IMR-90 (cell line): ENCODE measurements around the gene SEPTIN8. TPM values are rescaled to one million over a fixed set of nuclear protein-coding genes. Genes with fewer than 3 reads are reported as not detected.

ENCODE experiments used
- ATAC-seq: fragments of 200-7000 bp; cut with Tn5 transposase; 2 replicates; pipeline ENCODE4 v1.9.1; 2020; ENCODE audit warnings: low read depth, mild to moderate bottlenecking, moderate library complexity
- BruUV-seq: library from RNA; stranded (reverse); fragments of 400-500 nt; replicated peaks from 2 replicates; lab custom pipeline; 2021; lab: Mats Ljungman, UMichigan
- CTCF ChIA-PET: fragments of 300-600 bp; formaldehyde crosslinking; extraction: SDS; loops from one replicate; lab custom pipeline; 2021; ENCODE audit warnings: antibody characterized with exemption; lab: Yijun Ruan, JAX
- POLR2A ChIA-PET: fragments of 300-600 bp; sonication (Branson Sonifier 250); formaldehyde crosslinking; loops from one replicate; lab custom pipeline; 2022; ENCODE audit warnings: antibody characterized with exemption; ENCODE audit not compliant: unreplicated experiment; lab: Charles Lee
- DNase-seq: peaks from one replicate; pipeline ENCODE4 v3.0.0; 2013
- H2AFZ ChIP-seq: replicated peaks from 2 replicates; pipeline ENCODE3; 2013; ENCODE audit warnings: low read length, mild to moderate bottlenecking; ENCODE audit not compliant: poor library complexity
- H2AK5ac ChIP-seq: 2 replicates; pipeline ENCODE4 v1.6.1; 2013; ENCODE audit warnings: low read depth, low read length, inconsistent platforms
- H2AK9ac ChIP-seq: replicated peaks from 2 replicates; pipeline ENCODE3; 2013; ENCODE audit warnings: mild to moderate bottlenecking, low read depth, low read length, moderate library complexity; ENCODE audit not compliant: poor library complexity
- H2BK120ac ChIP-seq: 2 replicates; pipeline ENCODE4 v1.6.1; 2013; ENCODE audit warnings: low read depth, low read length, inconsistent platforms
- H2BK15ac ChIP-seq: 3 replicates; pipeline ENCODE4 v1.6.1; 2013; ENCODE audit warnings: low read depth, low read length, inconsistent platforms
- H2BK20ac ChIP-seq: 2 replicates; pipeline ENCODE4 v1.6.1; 2013; ENCODE audit warnings: low read depth, mild to moderate bottlenecking, inconsistent platforms, low read length, moderate library complexity
- H2BK5ac ChIP-seq: 2 replicates; pipeline ENCODE4 v1.6.1; 2013; ENCODE audit warnings: mild to moderate bottlenecking, low read depth, low read length, inconsistent platforms; ENCODE audit not compliant: poor library complexity, severe bottlenecking
- H3K14ac ChIP-seq: replicated peaks from 2 replicates; pipeline ENCODE4 v1.6.1; 2013; ENCODE audit warnings: low read depth, low read length, inconsistent platforms
- H3K18ac ChIP-seq: 2 replicates; pipeline ENCODE4 v1.6.1; 2013; ENCODE audit warnings: low read depth, low read length, control low read depth
- H3K23ac ChIP-seq: 2 replicates; pipeline ENCODE4 v1.6.1; 2013; ENCODE audit warnings: low read depth, low read length, inconsistent platforms
- H3K27ac ChIP-seq: 2 replicates; pipeline ENCODE4 v1.5.1; 2013; ENCODE audit warnings: mild to moderate bottlenecking, control low read depth, low read length; ENCODE audit not compliant: insufficient read depth
- H3K27me3 ChIP-seq: 2 replicates; pipeline ENCODE4 v1.6.1; 2013; ENCODE audit warnings: low read length; ENCODE audit not compliant: control insufficient read depth, insufficient read depth
- H3K36me3 ChIP-seq: 2 replicates; pipeline ENCODE4 v1.6.1; 2013; ENCODE audit warnings: low read length, mixed read lengths; ENCODE audit not compliant: control insufficient read depth, insufficient read depth
- H3K4ac ChIP-seq: 2 replicates; pipeline ENCODE4 v1.6.1; 2013; ENCODE audit warnings: low read depth, low read length, inconsistent platforms
- H3K4me1 ChIP-seq: 2 replicates; pipeline ENCODE4 v1.6.1; 2013; ENCODE audit warnings: low read length, mixed read lengths; ENCODE audit not compliant: control insufficient read depth, insufficient read depth
- H3K4me2 ChIP-seq: 2 replicates; pipeline ENCODE4 v1.6.1; 2013; ENCODE audit warnings: low read depth, mild to moderate bottlenecking, control low read depth, low read length, moderate library complexity
- H3K4me3 ChIP-seq: 2 replicates; pipeline ENCODE4 v1.5.1; 2013; ENCODE audit warnings: low read depth, mild to moderate bottlenecking, control low read depth, low read length, moderate library complexity; ENCODE audit not compliant: insufficient read depth
- H3K56ac ChIP-seq: 2 replicates; pipeline ENCODE4 v1.6.1; 2013; ENCODE audit warnings: low read length, inconsistent platforms; ENCODE audit not compliant: insufficient read depth; ENCODE audit errors: extremely low read depth
- H3K79me1 ChIP-seq, 2 experiments: 2 replicates each; pipeline ENCODE4 v1.6.1; 2013; ENCODE audit warnings: low read length in 2 of 2, inconsistent platforms in 1 of 2, low read depth in 1 of 2
- H3K9ac ChIP-seq: 2 replicates; pipeline ENCODE4 v1.6.1; 2013; ENCODE audit warnings: low read depth, low read length, control low read depth
- H3K9me1 ChIP-seq: 2 replicates; pipeline ENCODE4 v1.6.1; 2013; ENCODE audit warnings: low read length, inconsistent platforms; ENCODE audit not compliant: insufficient read depth
- H3K9me3 ChIP-seq: 2 replicates; pipeline ENCODE4 v1.6.1; 2013; ENCODE audit warnings: low read length; ENCODE audit not compliant: control insufficient read depth, insufficient read depth
- H4K20me1 ChIP-seq: 2 replicates; pipeline ENCODE4 v1.6.1; 2013; ENCODE audit warnings: low read length, inconsistent platforms; ENCODE audit not compliant: insufficient read depth
- H4K5ac ChIP-seq: 2 replicates; pipeline ENCODE4 v1.6.1; 2013; ENCODE audit warnings: mild to moderate bottlenecking, low read depth, low read length, control low read depth
- H4K8ac ChIP-seq, 2 experiments: 2 replicates each; pipeline ENCODE4 v1.6.1; 2013; ENCODE audit warnings: low read depth in 2 of 2, low read length in 2 of 2, control low read depth in 1 of 2, inconsistent platforms in 1 of 2
- H4K91ac ChIP-seq: 2 replicates; pipeline ENCODE4 v1.6.1; 2013; ENCODE audit warnings: low read depth, low read length, inconsistent platforms; ENCODE audit not compliant: insufficient read depth
- BHLHE40 ChIP-seq: fragments of 150-350 bp; IDR thresholded peaks from 2 replicates; pipeline ENCODE4 v1.6.1; 2016; ENCODE audit warnings: mild to moderate bottlenecking, low read depth, low read length
- CEBPB ChIP-seq: IDR thresholded peaks from 2 replicates; pipeline ENCODE4 v1.6.1; 2012; ENCODE audit warnings: low read depth, low read length, improper control_type of control experiment
- CHD1 ChIP-seq: IDR thresholded peaks from 2 replicates; pipeline ENCODE4 v1.6.1; 2012; ENCODE audit warnings: low read depth, low read length, improper control_type of control experiment
- CTCF ChIP-seq: conservative IDR thresholded peaks from 2 replicates; pipeline ENCODE4 v1.5.1; 2012; ENCODE audit warnings: mild to moderate bottlenecking, low read depth, low read length, improper control_type of control experiment
- FOS ChIP-seq: fragments of 150-350 bp; IDR thresholded peaks from 2 replicates; pipeline ENCODE4 v1.6.1; 2016; ENCODE audit warnings: low read depth, low read length
- MXI1 ChIP-seq: IDR thresholded peaks from 2 replicates; pipeline ENCODE4 v1.6.1; 2012; ENCODE audit warnings: low read depth, mild to moderate bottlenecking, low read length, moderate library complexity, borderline replicate concordance
- NFE2L2 ChIP-seq: fragments of 150-350 bp; IDR thresholded peaks from 2 replicates; pipeline ENCODE4 v1.6.1; 2016; ENCODE audit warnings: low read depth, mild to moderate bottlenecking, low read length
- POLR2A ChIP-seq: IDR thresholded peaks from 2 replicates; pipeline ENCODE4 v1.6.1; 2012; ENCODE audit warnings: mild to moderate bottlenecking, low read depth, low read length
- RCOR1 ChIP-seq: IDR thresholded peaks from 2 replicates; pipeline ENCODE4 v1.6.1; 2012; ENCODE audit warnings: mild to moderate bottlenecking, low read length, improper control_type of control experiment; ENCODE audit not compliant: insufficient replicate concordance
- SMC3 ChIP-seq: fragments of 150-350 bp; IDR thresholded peaks from 2 replicates; pipeline ENCODE4 v1.6.1; 2016; ENCODE audit warnings: low read depth, mild to moderate bottlenecking, antibody characterized with exemption, low read length, moderate library complexity
- USF2 ChIP-seq: fragments of 150-350 bp; IDR thresholded peaks from 2 replicates; pipeline ENCODE4 v1.6.1; 2017; ENCODE audit warnings: mild to moderate bottlenecking, antibody characterized with exemption, low read length, low read depth
- WGBS, 2 experiments: methylation state at CpG; one replicate each; pipeline versions ENCODE4 v1.1.5 to v1.1.7; 2013; ENCODE audit warnings: missing lambda C conversion rate in 2 of 2; ENCODE audit not compliant: insufficient read length in 1 of 2; ENCODE audit errors: extremely low coverage in 2 of 2; 5-methylcytosine and 5-hydroxymethylcytosine counted together
- dilution Hi-C: fragments of 300-500 bp; cut with HindIII; formaldehyde crosslinking; loops from one replicate; pipeline ENCODE4 v1.14.3; 2018; ENCODE audit warnings: low sequenced_read_pairs; ENCODE audit not compliant: unreplicated experiment
- in situ Hi-C: fragments of 300-500 bp; cut with MboI; formaldehyde crosslinking; loops from 3 replicates; pipeline ENCODE4 v1.14.3; 2019; ENCODE audit warnings: low sequenced_read_pairs, inconsistent platforms, mixed read lengths
- intact Hi-C: fragments of 100-400 bp; cut with micrococcal nuclease; formaldehyde crosslinking; loops from 2 replicates; pipeline ENCODE4 v1.10.0; 2022
- polyA plus RNA-seq, 3 experiments: library from polyadenylated mRNA; depleted of rRNA; stranded (reverse); fragments of >200 nt; gene quantifications; 2 replicates each; pipeline ENCODE4 v1.2.3, GENCODE V29; 2012; ENCODE audit warnings: low replicate concordance in 1 of 3
- total RNA-seq: library from RNA; depleted of rRNA; stranded (reverse); fragments of >200 nt; gene quantifications from 2 replicates; pipeline ENCODE4 v1.2.3, GENCODE V29; 2012

The SEPTIN8 gene
- total and polyA plus RNA-seq, 2 of the 4 experiments (the other 2 are of a cell fraction), result 56.2 to 67.2 TPM

GRCh38 chr5:132817011-132817410 lies 40.0 kb upstream of the SEPTIN8 start:
- peak overlapping the region; percentile 47; the same call in 1 of the 2 replicates for H2BK120ac ChIP-seq
- peaks cover 19% of the 10 kb centered on the region for H3K27me3 ChIP-seq
- H3K4ac ChIP-seq, result no peak overlapping the region
- ATAC-seq (no peak), DNase-seq (no peak)
- peak overlapping the region; percentile 62 to 84; a peak in 3 of 4 replicates for H4K8ac ChIP-seq
- H4K91ac ChIP-seq, result no peak overlapping the region; the same call in 1 of the 2 replicates
- ChIA-PET CTCF (interaction anchor here (0.6 to 1.3 kb wide), 4 partner anchors 10 to 63 kb away, joined by 3 to 4 read pairs (median 4); no protein-coding TSS in a partner anchor), POLR2A (no interaction called here)
- H2BK20ac ChIP-seq, result peak overlapping the region; percentile 15; the same call in 1 of the 2 replicates
- in situ Hi-C loops (no loop called here), dilution Hi-C loops (no loop called here), intact Hi-C loops (no loop called here)
- H3K36me3 ChIP-seq, result no peaks in the 10 kb centered on the region
- peak overlapping the region; percentile 83; the same call in 1 of the 2 replicates for H4K5ac ChIP-seq
- H3K79me1 ChIP-seq, result no peaks in the 10 kb centered on the region
- H2BK15ac ChIP-seq, result no peak overlapping the region
- no peak overlapping the region for H3K4me2 ChIP-seq
- H3K9ac ChIP-seq, result no peak overlapping the region
- peaks cover 13% of the 10 kb centered on the region for H3K4me1 ChIP-seq
- peak overlapping the region; percentile 93 for H3K18ac ChIP-seq
- H2AFZ ChIP-seq, result no peak overlapping the region
- H2AK9ac ChIP-seq, result no peak overlapping the region
- H3K56ac ChIP-seq, result no peak overlapping the region
- H3K9me3 ChIP-seq, result no peaks in the 10 kb centered on the region
- TF ChIP-seq CEBPB, result no peak
- no peak for TF ChIP-seq CHD1
- TF ChIP-seq FOS, result no peak
- no peak for TF ChIP-seq USF2
- no peak for TF ChIP-seq POLR2A
- no peak for TF ChIP-seq BHLHE40
- no peak for TF ChIP-seq MXI1
- no peak for TF ChIP-seq RCOR1
- no peak for TF ChIP-seq CTCF
- no peak for TF ChIP-seq NFE2L2
- TF ChIP-seq SMC3, result no peak
- peak overlapping the region; percentile 75 for H2BK5ac ChIP-seq
- H4K20me1 ChIP-seq, result no peaks in the 10 kb centered on the region
- H3K14ac ChIP-seq, result 0 out of 2 replicates have a peak overlapping the region, but pooled peaks have one; percentile 31
- no peak overlapping the region for H3K27ac ChIP-seq
- no peak overlapping the region for H3K23ac ChIP-seq
- no CpG with 5 or more reads among the region's 1 CpG for WGBS, 2 experiments
- BruUV-seq, result no TSS peak
- no peak overlapping the region for H2AK5ac ChIP-seq
- no peak overlapping the region for H3K4me3 ChIP-seq
- H3K9me1 ChIP-seq, result no peaks in the 10 kb centered on the region
